Spleen (tissue), 13 donors: ENCODE measurements around the gene FITM1. TPM values are rescaled to one million over a fixed set of nuclear protein-coding genes. Genes with fewer than 3 reads are reported as not detected.

Experiments used
- DNase-seq: peaks from one replicate; pipeline ENCODE4 v3.0.0-alpha.2; 2020
- H3K27ac ChIP-seq, 8 donors: fragments of 200-600 bp; sonication (generic) in 7 of 8; 1 replicate in 4 of 8; 2 replicates in 4 of 8; pipeline versions ENCODE4 v1.5.0 to v1.8.0; 2016 to 2021; ENCODE audit warnings: inconsistent platforms in 4 of 8, mild to moderate bottlenecking in 4 of 8, moderate library complexity in 1 of 8
- H3K27me3 ChIP-seq, 7 donors: fragments of 200-600 bp; sonication (generic) in 6 of 7; replicated peaks in 1 of 7; 1 replicate in 4 of 7; 2 replicates in 3 of 7; pipeline versions ENCODE4 v1.5.0 to v1.8.0; 2016 to 2021; ENCODE audit warnings: inconsistent platforms in 3 of 7, mild to moderate bottlenecking in 1 of 7
- H3K36me3 ChIP-seq, 6 donors: fragments of 200-600 bp; sonication (generic) in 5 of 6; 1 replicate in 4 of 6; 2 replicates in 2 of 6; pipeline versions ENCODE4 v1.5.0 to v1.8.0; 2016 to 2021; ENCODE audit warnings: inconsistent platforms in 2 of 6
- H3K4me1 ChIP-seq, 6 donors: fragments of 200-600 bp; sonication (generic) in 5 of 6; 1 replicate in 3 of 6; 2 replicates in 3 of 6; pipeline versions ENCODE4 v1.5.0 to v1.8.0; 2016 to 2021; ENCODE audit warnings: inconsistent platforms in 3 of 6
- H3K4me3 ChIP-seq, 8 donors: fragments of 200-600 bp; sonication (generic) in 7 of 8; 1 replicate in 4 of 8; 2 replicates in 4 of 8; pipeline versions ENCODE4 v1.5.0 to v1.8.0; 2016 to 2021; ENCODE audit warnings: inconsistent platforms in 4 of 8, mild to moderate bottlenecking in 4 of 8, moderate library complexity in 2 of 8
- H3K9me3 ChIP-seq, 8 donors: fragments of 200-600 bp; sonication (generic) in 7 of 8; 1 replicate in 4 of 8; 2 replicates in 4 of 8; pipeline versions ENCODE4 v1.5.0 to v1.8.0; 2016 to 2021; ENCODE audit warnings: inconsistent platforms in 4 of 8
- CTCF ChIP-seq, 11 experiments: fragments of 200-600 bp in 7 of 11; fragments of 450-650 bp in 4 of 11; sonication (generic) in 4 of 11; IDR thresholded peaks in 8 of 11; conservative IDR thresholded peaks in 3 of 11; 1 replicate in 7 of 11; 2 replicates in 4 of 11; pipeline versions ENCODE4 v1.4.0 to v1.8.0; 2016 to 2021; ENCODE audit warnings: antibody characterized with exemption in 11 of 11, inconsistent platforms in 4 of 11, mild to moderate bottlenecking in 1 of 11
- POLR2A ChIP-seq, 3 donors: fragments of 450-650 bp; IDR thresholded peaks; one replicate each; pipeline ENCODE4 v1.5.1; 2017; ENCODE audit warnings: antibody characterized with exemption in 3 of 3, mild to moderate bottlenecking in 1 of 3
- POLR2AphosphoS5 ChIP-seq, 3 donors: sonication (generic); formaldehyde crosslinking; IDR thresholded peaks; one replicate each; pipeline ENCODE4 v1.5.1; 2017; ENCODE audit warnings: antibody characterized with exemption in 3 of 3
- WGBS, 5 donors: extraction: QIAGEN DNeasy Blood & Tissue Kit in 3 of 5; methylation state at CpG; one replicate each; pipeline versions ENCODE4 v1.1.5 to v1.1.7; 2013 to 2018; 5-methylcytosine and 5-hydroxymethylcytosine counted together
- intact Hi-C: fragments of 100-400 bp; cut with DNase I; formaldehyde crosslinking; loops from one replicate; pipeline ENCODE4 v1.15.0; 2023; ENCODE audit warnings: low total_unique reads
- long read RNA-seq, 2 donors: transcript quantifications; one replicate each; lab custom pipeline, GENCODE V29; 2026
- polyA plus RNA-seq, 3 donors: library from polyadenylated mRNA; stranded (reverse); fragments of 200-250 nt; gene quantifications; one replicate each; pipeline ENCODE4 v1.2.1, GENCODE V29; 2013
- total RNA-seq, 7 donors: library from RNA; depleted of rRNA in 3 of 7; stranded (reverse); fragments of >200 nt in 3 of 7; fragmentation: NEBNext Ultra II Directional in 4 of 7; extraction: Animal tissue kit (Norgen Biotek cat#: 25700) in 4 of 7; gene quantifications; one replicate each; pipeline versions ENCODE4 v1.1.0 to v1.2.1, GENCODE V29; 2016 to 2021
- donor health status: healthy with polysubstance abuse.
- donor health status: DM: no; HTN: no; CAD: no; lungs with moderate emphysema.
- donor health status: DM: no; HTN: no; CAD: no.
- donor health status: Bipolar disorder and iron deficiency.
- donor health status: healthy.
- donor health status: DM: no; HTN: no; CAD: no.
- donor health status: DM: yes; HTN: yes; CAD: no.

FITM1 gene
- total RNA-seq (10 to 100 TPM in 2 of 7 donors, 1 to 10 TPM in 5; 3.7 to 12.9 (median 9.0) TPM), polyA plus RNA-seq (1 to 10 TPM; 4.6 to 9.6 (median 8.3) TPM)
- long read RNA-seq, donor 1, partial matches to known transcripts = 0 of 3 reads
- long read RNA-seq, donor 1, other reads (novel, unspliced or antisense) = 0 of 3 reads
- long read RNA-seq, donor 2, partial matches to known transcripts = 0 of 5 reads
- long read RNA-seq, donor 2, other reads (novel, unspliced or antisense) = 0 of 5 reads

GRCh38 chr14:24130380-24130716 is at the start of gene FITM1:
TSS of gene FITM1 (plus strand) at chr14:24130659. CDS start at chr14:24131564, 905 bp downstream.
- Histone ChIP-seq H3K27me3 (no peaks in the 10 kb centered on the region), H3K9me3 (no peaks in the 10 kb centered on the region), H3K36me3 (peaks cover 0 to 5% (median 0%) of the 10 kb centered on the region in 6 donors), H3K4me1 (peaks cover 8 to 65% (median 37%) of the 10 kb centered on the region in 6 donors), H3K27ac (peak within 1 kb of the TSS; percentile 60 to 92 (median 80)), H3K4me3 (peak within 1 kb of the TSS in 2 of 8 donors; percentile 0 to 34)
- DNase-seq = no peak
- TF ChIP-seq CTCF (IDR thresholded peaks at IDR 0.05 in 8 of 11, conservative IDR thresholded peaks at IDR 0.05 in 3 of 11) (no peak), POLR2AphosphoS5 (IDR thresholded peaks at IDR 0.05) (no peak), POLR2A (IDR thresholded peaks at IDR 0.05) (no peak)
- intact Hi-C loops = no loop called here
- 75 to 87% (median 78%) methylated on average over 5 of the region's 5 CpGs for WGBS, 5 donors

GRCh38 chr14:24080888-24081738 is 49.3 kb upstream of the FITM1 start:
- no peaks in the 10 kb centered on the region for H3K36me3 ChIP-seq
- peak overlapping the region; percentile 35 to 91 (median 87) for H3K27ac ChIP-seq
- 0 to 1% (median 0%) methylated on average over 35 to 74 of the region's 74 CpGs for WGBS, 5 donors
- TF ChIP-seq POLR2A (IDR thresholded peaks at IDR 0.05) = peak in 1 of 3 donors; percentile 5
- TF ChIP-seq CTCF (IDR thresholded peaks at IDR 0.05 in 8 of 11, conservative IDR thresholded peaks at IDR 0.05 in 3 of 11) = peak in 1 of 11 experiments; percentile 13
- peak; percentile 83 to 87 (median 85) for TF ChIP-seq POLR2AphosphoS5 (IDR thresholded peaks at IDR 0.05)
- peaks cover 10 to 31% (median 18%) of the 10 kb centered on the region in 6 donors for H3K4me1 ChIP-seq
- H3K4me3 ChIP-seq = peak overlapping the region; percentile 61 to 86 (median 71)
- H3K9me3 ChIP-seq = no peaks in the 10 kb centered on the region
- peak; percentile 94 for DNase-seq
- intact Hi-C loops = no loop called here
- peaks cover 0 to 16% (median 0%) of the 10 kb centered on the region in 7 donors for H3K27me3 ChIP-seq

- intact Hi-C loops = no loop called here
- H3K36me3 ChIP-seq = no peaks in the 10 kb centered on the region
- WGBS, 5 donors = 30 to 39% (median 35%) methylated on average over 14 to 26 of the region's 26 CpGs
- H3K9me3 ChIP-seq = no peaks in the 10 kb centered on the region
- peaks cover 0 to 16% (median 0%) of the 10 kb centered on the region in 7 donors for H3K27me3 ChIP-seq
- TF ChIP-seq CTCF (IDR thresholded peaks at IDR 0.05 in 8 of 11, conservative IDR thresholded peaks at IDR 0.05 in 3 of 11) = no peak
- no peak for TF ChIP-seq POLR2AphosphoS5 (IDR thresholded peaks at IDR 0.05)
- TF ChIP-seq POLR2A (IDR thresholded peaks at IDR 0.05) = no peak
- H3K4me3 ChIP-seq = peak overlapping the region; percentile 61 to 86 (median 71)
- H3K27ac ChIP-seq = peak overlapping the region; percentile 35 to 91 (median 87)
- peaks cover 10 to 31% (median 18%) of the 10 kb centered on the region in 6 donors for H3K4me1 ChIP-seq
- DNase-seq = no peak
These were observed 48.7 kb upstream of the FITM1 start for GRCh38 chr14:24081739-24082211.
